ENCODE results near the gene CASQ1. TPM values are rescaled to one million over a fixed set of nuclear protein-coding genes. Genes with fewer than 3 reads are reported as not detected.
A peak's percentile ranks its signal among the peaks of the same experiment; 100 is the strongest.

The CASQ1 gene
- total RNA-seq, 4 donors from 2014 or later = 0.12 to 0.23 TPM; not detected in 2

- no peak overlapping the region for H3K4me3 ChIP-seq (ENCODE audit: low read depth, poor library complexity, severe bottlenecking)
- TF ChIP-seq POLR2A (IDR thresholded peaks at IDR 0.05) (no peak), CTCF (IDR thresholded peaks at IDR 0.05) (no peak)
- intact Hi-C loops (cut with DNase I; ENCODE audit: low total_unique reads) = no loop called here
- no peak for DNase-seq (ENCODE audit: low spot score in 2 of 2)
Observed at GRCh38 chr1:160149233-160149632, 41.1 kb upstream of the CASQ1 start.

- intact Hi-C loops (cut with DNase I; ENCODE audit: low total_unique reads) = no loop called here
- WGBS, 2 donors = 65 to 69% methylated on average over 2 of the region's 2 CpGs
- TF ChIP-seq POLR2A (IDR thresholded peaks at IDR 0.05) (no peak), CTCF (IDR thresholded peaks at IDR 0.05) (no peak)
Observed at GRCh38 chr1:160149716-160150115, 40.7 kb upstream of the CASQ1 start.

GRCh38 chr1:160151303-160151702, 39.1 kb upstream of the CASQ1 start, which contains the start of gene ATP1A4:
ATP1A4 (plus strand) TSS chr1:160151603; CDS start chr1:160152041, 438 bp downstream.
- no peak for DNase-seq (ENCODE audit: low spot score in 2 of 2)
- 92 to 95% methylated on average over 6 of the region's 6 CpGs for WGBS, 2 donors
- no peak within 1 kb of the TSS for H3K4me3 ChIP-seq (ENCODE audit: low read depth, poor library complexity, severe bottlenecking)
- intact Hi-C loops (cut with DNase I; ENCODE audit: low total_unique reads) = no loop called here
- TF ChIP-seq POLR2A (IDR thresholded peaks at IDR 0.05) = no peak
- TF ChIP-seq CTCF (IDR thresholded peaks at IDR 0.05) = no peak

More at GRCh38 chr1:160149716-160150115, 40.7 kb upstream of the CASQ1 start:
- no peak overlapping the region for H3K4me3 ChIP-seq (ENCODE audit: low read depth, poor library complexity, severe bottlenecking)
- DNase-seq (ENCODE audit: low spot score in 2 of 2) = no peak

GRCh38 chr1:160154790-160155189, 35.6 kb upstream of the CASQ1 start:
- TF ChIP-seq POLR2A (IDR thresholded peaks at IDR 0.05) = no peak
- TF ChIP-seq CTCF (IDR thresholded peaks at IDR 0.05) = no peak
- WGBS, 2 donors = 73 to 90% methylated on average over 3 of the region's 3 CpGs
- H3K4me3 ChIP-seq (ENCODE audit: low read depth, poor library complexity, severe bottlenecking) = no peak overlapping the region
- peak in 1 of 2 donors; percentile 10 for DNase-seq (ENCODE audit: low spot score in 2 of 2)
- intact Hi-C loops (cut with DNase I; ENCODE audit: low total_unique reads) = no loop called here

- 83 to 84% methylated on average over 5 of the region's 5 CpGs for WGBS, 2 donors
Observed at GRCh38 chr1:160156361-160156760, 34.0 kb upstream of the CASQ1 start.

More at GRCh38 chr1:160156361-160156760, 34.0 kb upstream of the CASQ1 start:
- no peak overlapping the region for H3K4me3 ChIP-seq (ENCODE audit: low read depth, poor library complexity, severe bottlenecking)
- TF ChIP-seq POLR2A (IDR thresholded peaks at IDR 0.05) (no peak), CTCF (IDR thresholded peaks at IDR 0.05) (no peak)
- no peak for DNase-seq (ENCODE audit: low spot score in 2 of 2)
- intact Hi-C loops (cut with DNase I; ENCODE audit: low total_unique reads) = no loop called here
